ENCODE data around the gene UCMA.

The UCMA gene

GRCh38 chr10:13227031-13227430, 7.1 kb downstream of the UCMA start:
- TF ChIP-seq TAF1 (IDR thresholded peaks at IDR 0.05; ENCODE audit: borderline replicate concordance, low read depth, low read length) (no peak), POLR2AphosphoS5 (IDR thresholded peaks at IDR 0.05; ENCODE audit: low read depth, low read length) (no peak), POLR2A (IDR thresholded peaks at IDR 0.05; ENCODE audit: low read depth, low read length) (no peak)
- FAIRE-seq (no peak), DNase-seq (ENCODE audit: insufficient read length) (no peak)

- no peak for TF ChIP-seq POLR2A (IDR thresholded peaks at IDR 0.05; ENCODE audit: low read depth, low read length)
- no peak for TF ChIP-seq POLR2AphosphoS5 (IDR thresholded peaks at IDR 0.05; ENCODE audit: low read depth, low read length)
- TF ChIP-seq TAF1 (IDR thresholded peaks at IDR 0.05; ENCODE audit: borderline replicate concordance, low read depth, low read length), result no peak
- FAIRE-seq, result no peak
- no peak for DNase-seq (ENCODE audit: insufficient read length)
Measured at GRCh38 chr10:13225601-13226000, 8.6 kb downstream of the UCMA start.

GRCh38 chr10:13224210-13224995, 9.8 kb downstream of the UCMA start:
- no peak for TF ChIP-seq POLR2A (IDR thresholded peaks at IDR 0.05; ENCODE audit: low read depth, low read length)
- FAIRE-seq (no peak), DNase-seq (ENCODE audit: insufficient read length) (no peak)

DNA sequence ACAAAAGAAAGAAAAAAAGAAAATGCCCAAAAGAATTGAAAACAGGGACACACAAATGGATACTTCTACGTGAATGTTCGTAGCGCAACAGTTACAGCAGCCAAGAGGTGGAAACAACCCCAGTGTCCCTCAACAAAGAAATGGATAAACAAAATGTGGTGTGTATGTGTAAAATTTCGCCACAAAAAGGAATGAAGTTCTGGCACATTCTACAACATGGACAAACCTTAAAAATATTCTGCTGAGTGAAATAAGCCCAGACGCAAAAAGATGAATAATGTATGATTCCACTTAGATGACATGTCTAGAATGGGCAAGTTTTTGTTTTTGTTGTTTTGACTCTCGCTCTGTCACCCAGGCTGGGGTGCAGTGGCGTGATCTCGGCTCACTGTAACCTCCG, 10.9 kb downstream of the UCMA start:
- DNase-seq (ENCODE audit: insufficient read length) (no peak), FAIRE-seq (no peak)
- TF ChIP-seq TAF1 (IDR thresholded peaks at IDR 0.05; ENCODE audit: borderline replicate concordance, low read depth, low read length), result no peak
- no peak for TF ChIP-seq POLR2A (IDR thresholded peaks at IDR 0.05; ENCODE audit: low read depth, low read length)
- TF ChIP-seq POLR2AphosphoS5 (IDR thresholded peaks at IDR 0.05; ENCODE audit: low read depth, low read length), result no peak

DNA sequence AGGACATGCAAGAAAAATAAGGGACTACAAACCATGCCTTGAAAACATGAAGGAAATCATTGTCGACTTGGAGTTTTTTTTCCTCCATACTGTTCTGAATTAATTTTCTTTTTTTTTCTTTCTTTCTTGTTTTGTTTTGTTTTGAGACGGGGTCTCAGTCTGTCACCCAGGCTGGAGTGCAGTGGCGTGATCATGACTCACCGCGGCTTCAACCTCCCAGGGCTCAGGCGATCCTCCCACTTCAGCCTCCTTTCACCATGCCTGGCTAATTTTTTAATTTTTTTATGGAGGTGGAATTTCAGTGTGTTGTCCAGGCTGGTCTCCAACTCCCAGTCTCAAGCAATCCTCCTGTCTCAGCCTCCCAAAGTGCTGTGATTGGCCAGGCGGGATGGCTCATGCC, 11.6 kb downstream of the UCMA start:
- no peak for TF ChIP-seq POLR2AphosphoS5 (IDR thresholded peaks at IDR 0.05; ENCODE audit: low read depth, low read length)
- no peak for TF ChIP-seq TAF1 (IDR thresholded peaks at IDR 0.05; ENCODE audit: borderline replicate concordance, low read depth, low read length)
- TF ChIP-seq POLR2A (IDR thresholded peaks at IDR 0.05; ENCODE audit: low read depth, low read length), result no peak
- DNase-seq (ENCODE audit: insufficient read length) (no peak), FAIRE-seq (no peak)

DNA sequence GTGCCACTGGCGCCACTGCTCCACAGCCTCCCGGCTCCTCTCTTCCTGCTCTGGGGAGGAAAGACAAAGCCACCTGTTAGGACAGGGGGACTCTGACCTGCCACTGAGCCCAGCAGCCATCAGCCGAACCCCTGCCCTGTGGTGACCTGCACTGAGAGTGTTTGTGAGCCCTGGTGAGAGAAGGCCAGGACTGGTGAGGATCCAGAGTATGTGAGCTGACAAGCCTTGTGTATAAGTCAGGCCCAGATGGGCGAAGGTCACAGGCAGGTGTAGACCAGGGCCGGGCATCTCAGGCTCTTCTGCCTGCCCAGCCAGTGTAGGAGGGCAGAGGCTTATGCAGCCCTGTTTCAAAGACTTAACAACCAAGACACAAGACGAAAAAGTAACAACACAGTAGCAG, 12.0 kb downstream of the UCMA start:
- no peak for TF ChIP-seq TAF1 (IDR thresholded peaks at IDR 0.05; ENCODE audit: borderline replicate concordance, low read depth, low read length)
- TF ChIP-seq POLR2AphosphoS5 (IDR thresholded peaks at IDR 0.05; ENCODE audit: low read depth, low read length), result no peak
- no peak for TF ChIP-seq POLR2A (IDR thresholded peaks at IDR 0.05; ENCODE audit: low read depth, low read length)
- no peak for DNase-seq (ENCODE audit: insufficient read length)

DNA sequence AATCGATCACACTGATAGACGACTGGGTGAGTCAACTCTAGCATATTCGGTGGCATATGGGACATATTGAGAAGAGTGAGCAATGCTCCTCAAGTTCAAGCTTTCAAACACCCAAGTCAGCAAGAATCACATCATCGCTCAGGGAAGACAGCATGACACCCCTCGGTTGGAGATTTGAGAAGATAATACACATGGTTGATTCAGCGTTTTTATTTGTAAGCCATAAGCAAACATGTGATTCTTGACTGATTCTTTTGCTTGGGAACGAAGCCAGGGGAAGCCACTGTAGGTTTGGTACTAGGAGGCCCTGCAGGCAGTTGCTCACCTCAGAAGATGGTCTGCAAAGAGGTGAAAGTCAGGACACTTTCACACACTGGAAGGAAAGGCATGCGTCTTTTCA, 12.6 kb downstream of the UCMA start:
- DNase-seq (ENCODE audit: insufficient read length) (no peak), FAIRE-seq (no peak)
- TF ChIP-seq POLR2A (IDR thresholded peaks at IDR 0.05; ENCODE audit: low read depth, low read length) (no peak), TAF1 (IDR thresholded peaks at IDR 0.05; ENCODE audit: borderline replicate concordance, low read depth, low read length) (no peak)

More for the DNA sequence above, 12.0 kb downstream of the UCMA start:
- FAIRE-seq, result no peak

DNA sequence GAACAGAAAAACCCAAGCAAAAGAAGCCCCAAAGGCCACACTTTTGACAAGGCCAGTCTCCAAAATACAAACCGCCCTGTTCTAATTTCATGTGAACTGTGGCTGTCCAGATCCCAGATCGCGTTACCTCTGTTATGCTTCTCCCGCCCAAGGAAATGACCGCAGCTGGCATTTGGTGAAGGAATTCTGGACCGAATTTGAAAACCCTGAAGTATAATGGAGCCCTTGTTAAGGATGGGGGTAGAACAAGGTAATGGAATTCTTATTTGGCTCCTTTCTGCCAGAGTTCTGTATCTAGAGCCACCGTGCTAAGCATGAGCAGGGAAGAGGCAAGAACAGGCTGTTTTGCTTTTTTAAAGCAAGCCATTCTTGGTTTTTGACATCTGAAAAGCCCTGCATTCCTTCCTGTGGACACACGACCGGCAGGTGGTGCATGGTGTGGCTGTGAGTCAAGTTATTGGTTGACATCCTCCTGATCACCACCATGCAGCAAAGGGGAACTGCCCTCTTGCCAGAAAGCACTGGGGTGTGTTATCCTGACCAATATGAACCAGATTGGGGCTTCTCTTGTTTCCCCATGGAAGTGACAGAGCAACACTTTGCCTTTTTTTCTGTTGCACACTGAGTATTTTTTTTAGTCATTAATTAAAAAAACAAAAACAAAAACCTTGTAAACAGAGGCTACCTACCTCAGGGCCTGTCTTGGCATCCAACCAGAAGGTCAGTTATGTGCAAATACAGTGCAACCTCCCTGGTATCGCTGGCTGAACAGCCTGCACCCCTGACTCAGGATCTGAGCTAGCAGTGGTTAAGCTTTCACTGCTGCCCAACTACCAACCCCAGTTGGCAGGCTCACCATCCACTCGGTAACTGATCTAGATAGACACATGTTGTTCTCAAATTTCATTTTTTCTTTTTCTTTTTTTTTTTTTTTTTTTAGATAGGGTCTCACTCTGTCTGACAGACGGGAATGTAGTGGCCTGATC, 14.2 kb downstream of the UCMA start:
- TF ChIP-seq TAF1 (IDR thresholded peaks at IDR 0.05; ENCODE audit: borderline replicate concordance, low read depth, low read length), result no peak
- TF ChIP-seq POLR2AphosphoS5 (IDR thresholded peaks at IDR 0.05; ENCODE audit: low read depth, low read length), result no peak
- DNase-seq (ENCODE audit: insufficient read length), result peak; percentile 31
- peak; percentile 24 for FAIRE-seq

GRCh38 chr10:13218878-13219277, 15.3 kb downstream of the UCMA start:
- TF ChIP-seq TAF1 (IDR thresholded peaks at IDR 0.05; ENCODE audit: borderline replicate concordance, low read depth, low read length) (no peak), POLR2AphosphoS5 (IDR thresholded peaks at IDR 0.05; ENCODE audit: low read depth, low read length) (no peak), POLR2A (IDR thresholded peaks at IDR 0.05; ENCODE audit: low read depth, low read length) (no peak)
- FAIRE-seq, result no peak

GRCh38 chr10:13213163-13213562, 21.0 kb downstream of the UCMA start:
- FAIRE-seq (no peak), DNase-seq (ENCODE audit: insufficient read length) (no peak)
- no peak for TF ChIP-seq POLR2AphosphoS5 (IDR thresholded peaks at IDR 0.05; ENCODE audit: low read depth, low read length)
- no peak for TF ChIP-seq POLR2A (IDR thresholded peaks at IDR 0.05; ENCODE audit: low read depth, low read length)
- no peak for TF ChIP-seq TAF1 (IDR thresholded peaks at IDR 0.05; ENCODE audit: borderline replicate concordance, low read depth, low read length)

More at GRCh38 chr10:13218878-13219277, 15.3 kb downstream of the UCMA start:
- DNase-seq (ENCODE audit: insufficient read length), result no peak

- TF ChIP-seq POLR2AphosphoS5 (IDR thresholded peaks at IDR 0.05; ENCODE audit: low read depth, low read length), result no peak
- TF ChIP-seq TAF1 (IDR thresholded peaks at IDR 0.05; ENCODE audit: borderline replicate concordance, low read depth, low read length), result no peak
- TF ChIP-seq POLR2A (IDR thresholded peaks at IDR 0.05; ENCODE audit: low read depth, low read length), result no peak
- no peak for FAIRE-seq
Measured at GRCh38 chr10:13206546-13207443, 27.4 kb downstream of the UCMA start.

More at GRCh38 chr10:13206546-13207443, 27.4 kb downstream of the UCMA start:
- DNase-seq (ENCODE audit: insufficient read length), result no peak
